GM19467 (cell line): ENCODE results near the gene TBC1D21.

ENCODE experiments used
- ATAC-seq: cut with Tn5 transposase; IDR thresholded peaks from one replicate; pipeline ENCODE4 v1.9.1; 2021; ENCODE audit warnings: mild to moderate bottlenecking, moderate library complexity; ENCODE audit not compliant: unreplicated experiment

TBC1D21 gene

DNA sequence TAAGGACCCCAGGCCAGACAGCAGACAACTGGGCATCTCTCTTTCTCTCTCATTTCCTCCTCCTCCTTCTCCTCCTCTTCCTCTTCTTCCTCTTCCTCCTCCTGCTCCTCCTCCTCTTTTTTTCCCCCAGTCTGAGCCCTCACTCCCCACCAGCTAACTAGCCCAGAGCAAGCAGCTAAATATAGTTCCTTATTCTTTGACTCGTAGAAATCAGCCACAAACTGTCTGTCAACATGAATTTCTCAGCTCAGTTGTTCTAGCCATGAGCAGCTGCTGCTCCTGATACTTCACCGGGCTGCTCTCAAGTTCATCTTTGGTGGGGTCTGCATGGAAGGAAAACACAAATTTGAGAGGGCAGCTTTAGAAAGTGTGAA is 33.7 kb downstream of the TBC1D21 start:
- no peak for ATAC-seq

DNA sequence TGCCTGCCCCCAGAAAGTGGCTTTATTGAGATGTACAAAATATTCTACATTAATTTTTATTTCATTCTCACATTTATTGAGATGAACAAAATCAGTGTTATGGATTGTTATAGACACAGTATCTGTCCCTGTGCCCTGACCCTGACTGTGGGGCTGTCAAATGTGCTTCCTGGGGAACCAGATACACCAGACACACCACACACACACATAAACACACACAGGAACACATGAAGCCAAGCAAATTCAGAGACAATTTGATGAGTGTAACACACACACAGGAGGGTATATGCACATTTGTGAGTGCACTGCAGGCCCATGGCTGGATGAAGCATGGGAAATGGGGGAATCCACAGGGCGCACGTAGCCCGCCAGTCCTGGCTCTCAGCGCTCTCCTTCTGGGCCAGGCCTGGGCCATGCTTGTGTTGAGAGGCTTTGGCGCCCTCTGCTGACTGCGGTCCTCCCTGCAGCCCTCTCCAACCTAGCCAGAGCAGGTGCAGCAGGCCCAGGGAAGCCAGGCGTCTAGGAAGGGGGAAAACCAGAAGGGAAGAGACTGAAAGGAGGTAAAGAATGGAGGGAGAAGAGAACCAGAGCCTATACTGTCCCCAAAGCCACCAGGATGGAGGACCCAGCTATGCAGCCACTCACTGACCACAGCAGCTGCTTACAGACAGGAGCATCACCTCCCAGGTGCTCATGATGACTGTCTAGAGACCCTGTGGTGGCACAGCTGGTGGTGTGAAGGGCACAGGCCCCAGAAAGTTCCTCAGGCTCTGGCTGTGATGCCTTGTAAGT is 34.9 kb downstream of the TBC1D21 start:
- ATAC-seq = peak; percentile 67

DNA sequence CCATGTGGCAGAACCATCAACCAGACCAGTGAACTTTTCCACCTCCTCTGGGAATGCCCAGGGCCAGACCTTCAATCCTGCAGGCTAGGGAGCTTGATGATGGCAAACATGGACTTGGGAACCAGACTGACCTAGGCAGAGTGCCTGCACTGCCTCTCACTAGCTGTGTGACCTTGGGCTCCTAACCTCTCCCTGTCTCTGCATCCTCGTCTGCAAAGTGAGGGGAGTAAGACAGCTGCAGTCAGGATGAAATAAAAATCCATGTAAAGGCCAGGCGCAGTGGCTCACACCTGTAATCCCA is 35.4 kb downstream of the TBC1D21 start:
- no peak for ATAC-seq

GRCh38 chr15:73909651-73910050 is 36.3 kb downstream of the TBC1D21 start:
- no peak for ATAC-seq

GRCh38 chr15:73910522-73911303 is 37.3 kb downstream of the TBC1D21 start:
- ATAC-seq = no peak

- ATAC-seq = no peak
Observed at GRCh38 chr15:73912030-73912596, 38.7 kb downstream of the TBC1D21 start.

DNA sequence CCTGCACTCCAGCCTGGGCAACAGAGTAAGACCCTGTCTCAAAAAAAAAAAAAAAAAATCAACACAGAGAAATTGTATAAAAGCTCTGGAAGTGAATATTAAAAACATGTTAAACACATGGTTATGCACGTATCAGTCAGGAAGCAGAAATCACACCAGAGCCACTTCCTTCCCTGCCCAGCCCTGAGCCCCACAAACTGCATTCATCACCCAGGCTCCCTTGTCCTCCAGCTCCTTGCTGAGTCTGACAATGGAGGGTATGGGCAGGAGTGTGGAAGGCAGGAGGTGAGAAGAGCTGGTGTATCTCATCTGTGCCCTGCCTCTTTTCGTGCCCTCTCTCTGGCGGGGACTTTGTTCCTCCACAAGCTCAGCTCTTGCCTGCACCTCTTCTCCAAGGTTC is 40.8 kb downstream of the TBC1D21 start:
- ATAC-seq = no peak

DNA sequence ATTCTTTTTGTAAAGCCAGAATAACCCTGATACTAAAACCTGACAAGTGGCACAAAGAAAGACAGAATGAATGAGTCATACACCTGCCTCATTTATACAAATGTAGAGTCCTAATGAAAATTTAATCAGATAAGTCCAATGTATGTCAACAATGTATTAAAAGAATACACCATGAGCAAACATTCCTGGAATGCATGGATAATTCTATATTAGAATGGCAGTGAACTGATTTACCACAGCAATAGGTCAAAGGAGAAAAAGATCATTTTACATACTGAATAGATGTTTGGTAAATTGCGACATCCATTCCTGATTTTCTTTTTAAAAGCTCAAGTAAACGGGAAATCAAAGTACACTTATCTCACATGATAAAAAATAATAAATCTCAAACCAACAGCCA is 41.7 kb downstream of the TBC1D21 start:
- ATAC-seq = no peak

DNA sequence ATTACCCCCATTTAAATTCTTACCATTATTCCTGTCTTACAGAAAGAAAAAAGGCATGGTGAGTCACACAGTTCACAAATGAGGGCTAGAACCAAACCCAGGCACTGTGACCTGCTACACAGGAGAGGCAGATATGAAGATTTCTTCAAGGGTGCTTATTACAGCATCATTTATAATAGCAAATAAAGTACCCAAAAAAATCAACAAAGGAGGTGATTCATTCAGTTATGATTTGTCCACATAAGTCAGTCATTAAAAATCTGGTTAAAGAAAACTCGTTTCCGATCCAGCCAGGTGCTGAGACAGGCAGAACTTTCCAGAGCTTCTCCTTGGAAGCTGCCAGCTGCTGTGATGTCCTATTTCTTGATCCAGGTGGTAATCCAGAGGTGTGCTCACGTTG is 45.4 kb downstream of the TBC1D21 start:
- ATAC-seq = no peak

- ATAC-seq = no peak
Observed at GRCh38 chr15:73919706-73920105, 46.3 kb downstream of the TBC1D21 start.

GRCh38 chr15:73921254-73921925 is 48.0 kb downstream of the TBC1D21 start:
- no peak for ATAC-seq

DNA sequence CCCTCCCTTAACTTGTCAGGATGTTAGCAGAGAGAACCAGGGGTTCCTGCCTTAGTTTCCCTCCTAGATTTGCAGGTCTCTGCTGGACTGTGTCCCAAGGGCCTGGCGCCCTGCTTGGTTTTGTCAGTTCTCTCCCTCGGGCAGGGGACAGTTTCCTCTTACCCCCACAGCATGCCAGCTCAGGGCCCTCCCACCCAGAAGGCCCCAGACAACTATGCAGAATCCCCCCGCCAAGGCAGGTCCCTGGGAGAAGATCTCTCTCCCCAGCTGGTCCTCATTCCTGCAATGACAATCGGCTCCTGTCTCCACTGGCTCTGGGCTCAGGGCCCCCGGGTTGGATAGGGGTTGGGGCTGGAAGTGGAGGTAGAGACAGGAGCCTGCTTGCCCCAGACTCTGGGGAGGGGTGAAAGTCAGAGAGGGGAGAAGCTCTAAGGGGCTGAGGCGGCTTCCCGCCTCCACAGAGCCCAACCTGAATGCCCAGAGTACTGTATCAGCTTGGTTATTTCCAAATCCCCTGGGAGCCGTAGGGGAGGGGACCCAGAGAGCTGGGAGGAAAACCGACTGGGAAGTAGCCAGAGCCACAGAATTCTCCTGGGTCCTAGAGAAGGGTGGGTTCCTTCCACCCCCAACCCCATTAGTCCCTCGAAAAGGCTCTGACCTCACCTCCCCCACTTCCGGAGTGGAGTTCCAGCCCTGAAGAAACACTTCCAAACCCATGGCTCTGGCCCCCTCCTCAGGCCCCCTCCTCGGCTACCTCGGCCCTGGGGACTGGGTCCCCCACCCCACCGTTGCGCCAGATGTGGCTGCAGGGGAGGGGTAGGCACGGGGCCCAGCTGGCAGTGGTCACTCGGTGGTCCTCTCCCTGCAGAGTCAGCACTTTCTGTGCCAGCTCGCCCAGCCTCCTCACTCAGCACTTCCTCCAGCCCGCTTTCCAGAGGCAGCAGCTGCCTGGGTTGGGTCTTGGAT is 49.1 kb downstream of the TBC1D21 start:
- ATAC-seq = no peak

- ATAC-seq = no peak
Observed at GRCh38 chr15:73923156-73923487, 49.8 kb downstream of the TBC1D21 start.

- no peak for ATAC-seq
Observed at GRCh38 chr15:73923488-73924164, 50.3 kb downstream of the TBC1D21 start.

- ATAC-seq = no peak
Observed at GRCh38 chr15:73924171-73924921, 51.0 kb downstream of the TBC1D21 start.

DNA sequence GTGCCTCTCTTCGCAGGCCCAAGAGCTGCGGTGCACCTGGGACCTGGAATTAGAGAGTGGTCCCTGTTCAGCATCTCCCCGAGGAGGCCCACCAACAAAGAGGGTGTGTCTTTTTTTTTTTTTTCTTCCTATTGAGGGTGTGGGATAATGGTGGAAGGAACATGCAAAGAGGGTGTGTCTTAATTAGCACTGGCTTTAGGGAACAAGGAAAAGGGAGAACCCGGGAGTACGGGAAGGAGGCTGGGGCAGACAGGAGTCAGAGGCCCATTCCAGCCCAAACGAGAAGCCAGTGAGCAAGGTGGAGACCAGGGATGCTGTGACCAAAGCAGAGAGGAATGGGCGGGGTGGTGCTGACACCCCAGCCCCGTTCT is 52.5 kb downstream of the TBC1D21 start:
- no peak for ATAC-seq

GRCh38 chr15:73926219-73927002 is 53.0 kb downstream of the TBC1D21 start, which contains the start of gene LOXL1:
LOXL1 (plus strand) TSS chr15:73926462; CDS start chr15:73926784, 322 bp downstream.
- ATAC-seq = no peak

GRCh38 chr15:73927003-73927475 is 53.7 kb downstream of the TBC1D21 start:
- no peak for ATAC-seq
